GM12874 (cell line): ENCODE data around the gene NUP214.

Experiments used
- TF ChIP-seq, protein P1 (sequence below): IDR thresholded peaks from 2 replicates; pipeline ENCODE4 v1.5.1; 2011; ENCODE audit warnings: low read depth, mild to moderate bottlenecking, control low read depth, low read length, moderate library complexity; ENCODE audit not compliant: insufficient read depth

NUP214 gene

DNA sequence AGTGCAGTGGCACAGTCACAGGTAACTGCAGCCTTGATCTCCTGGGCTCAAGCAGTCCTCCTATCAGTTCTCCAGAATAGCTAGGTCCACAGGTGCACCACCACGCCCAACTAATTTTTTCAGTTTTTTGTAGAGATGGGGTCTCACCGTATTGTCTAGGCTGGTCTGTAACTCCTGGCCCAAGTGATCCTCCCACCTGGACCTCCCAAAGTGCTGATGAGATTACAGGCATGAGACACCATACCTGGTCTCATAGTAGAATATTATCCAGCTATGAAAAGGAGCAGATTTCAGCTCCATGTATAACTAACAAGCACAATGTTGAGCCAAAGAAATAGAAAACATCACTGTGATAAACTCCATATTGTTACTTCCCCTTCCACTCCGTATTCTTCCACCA is 81.1 kb downstream of the NUP214 start:
- TF ChIP-seq, protein P1, sequence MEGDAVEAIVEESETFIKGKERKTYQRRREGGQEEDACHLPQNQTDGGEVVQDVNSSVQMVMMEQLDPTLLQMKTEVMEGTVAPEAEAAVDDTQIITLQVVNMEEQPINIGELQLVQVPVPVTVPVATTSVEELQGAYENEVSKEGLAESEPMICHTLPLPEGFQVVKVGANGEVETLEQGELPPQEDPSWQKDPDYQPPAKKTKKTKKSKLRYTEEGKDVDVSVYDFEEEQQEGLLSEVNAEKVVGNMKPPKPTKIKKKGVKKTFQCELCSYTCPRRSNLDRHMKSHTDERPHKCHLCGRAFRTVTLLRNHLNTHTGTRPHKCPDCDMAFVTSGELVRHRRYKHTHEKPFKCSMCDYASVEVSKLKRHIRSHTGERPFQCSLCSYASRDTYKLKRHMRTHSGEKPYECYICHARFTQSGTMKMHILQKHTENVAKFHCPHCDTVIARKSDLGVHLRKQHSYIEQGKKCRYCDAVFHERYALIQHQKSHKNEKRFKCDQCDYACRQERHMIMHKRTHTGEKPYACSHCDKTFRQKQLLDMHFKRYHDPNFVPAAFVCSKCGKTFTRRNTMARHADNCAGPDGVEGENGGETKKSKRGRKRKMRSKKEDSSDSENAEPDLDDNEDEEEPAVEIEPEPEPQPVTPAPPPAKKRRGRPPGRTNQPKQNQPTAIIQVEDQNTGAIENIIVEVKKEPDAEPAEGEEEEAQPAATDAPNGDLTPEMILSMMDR: no peak

DNA sequence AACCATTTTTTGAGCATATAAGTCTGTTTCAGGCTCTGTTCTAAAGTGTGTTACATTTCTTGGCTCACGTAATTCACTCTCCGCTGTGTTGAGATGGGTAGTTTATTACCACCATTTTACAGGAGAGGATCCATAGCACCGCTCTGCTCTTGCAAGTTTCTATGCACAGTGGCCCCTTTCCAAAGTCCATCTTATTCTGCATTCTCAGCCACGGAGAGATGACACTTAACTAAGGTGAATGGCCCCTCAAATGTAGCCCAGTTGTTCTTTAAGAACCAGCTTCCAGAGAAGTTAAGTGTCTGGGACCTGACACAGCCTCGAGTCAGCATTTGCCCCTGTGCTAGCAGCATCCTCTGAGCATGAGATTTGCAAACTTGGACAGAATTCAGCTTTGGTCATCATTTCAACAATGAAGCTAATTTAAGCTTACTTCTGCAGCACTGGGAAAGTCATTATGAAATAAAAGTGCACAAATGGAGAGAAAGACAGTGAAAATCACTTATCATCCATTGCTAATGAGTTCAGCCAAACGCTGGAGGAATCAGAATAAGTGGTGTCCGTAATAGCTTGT is 89.0 kb downstream of the NUP214 start:
- TF ChIP-seq, protein P1: no peak

DNA sequence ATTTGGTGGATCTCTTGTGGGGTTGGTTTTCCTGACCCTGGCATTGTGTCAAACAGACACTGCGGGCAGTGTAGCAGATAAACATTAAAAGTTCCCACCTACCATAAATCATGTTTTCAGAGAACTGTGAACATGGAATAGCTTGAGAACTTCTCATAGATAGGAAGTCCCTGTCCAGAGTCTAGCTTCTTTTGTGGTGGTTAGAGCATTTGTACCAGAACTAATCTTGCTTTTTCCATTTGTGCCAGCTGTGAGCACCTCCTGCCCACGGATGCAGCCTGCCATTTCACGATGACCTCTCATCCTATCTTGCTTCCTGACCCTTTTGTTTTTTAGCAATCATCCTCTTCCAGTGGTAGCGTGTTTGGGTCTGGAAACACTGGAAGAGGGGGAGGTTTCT is 89.5 kb downstream of the NUP214 start:
- TF ChIP-seq, protein P1: no peak

DNA sequence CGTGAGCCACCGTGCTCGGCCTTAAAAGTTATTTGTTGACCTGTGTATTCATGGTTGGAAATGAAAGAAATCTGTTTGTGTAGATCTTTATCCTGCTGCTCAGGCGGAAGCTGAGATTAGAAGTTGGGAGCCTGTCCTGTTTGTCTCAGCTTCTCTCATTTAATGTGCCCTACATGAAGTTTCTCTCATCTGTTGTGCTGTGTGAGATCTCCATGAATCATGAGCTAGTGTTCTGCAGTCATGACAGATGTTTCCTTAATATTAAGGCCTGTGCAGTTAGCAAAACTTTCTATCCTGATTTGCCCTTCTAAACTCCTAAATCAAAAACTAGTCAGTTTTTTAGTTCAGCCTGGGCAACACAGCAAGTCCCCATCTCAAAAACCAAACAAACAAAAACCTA is 91.4 kb downstream of the NUP214 start:
- TF ChIP-seq, protein P1: no peak

DNA sequence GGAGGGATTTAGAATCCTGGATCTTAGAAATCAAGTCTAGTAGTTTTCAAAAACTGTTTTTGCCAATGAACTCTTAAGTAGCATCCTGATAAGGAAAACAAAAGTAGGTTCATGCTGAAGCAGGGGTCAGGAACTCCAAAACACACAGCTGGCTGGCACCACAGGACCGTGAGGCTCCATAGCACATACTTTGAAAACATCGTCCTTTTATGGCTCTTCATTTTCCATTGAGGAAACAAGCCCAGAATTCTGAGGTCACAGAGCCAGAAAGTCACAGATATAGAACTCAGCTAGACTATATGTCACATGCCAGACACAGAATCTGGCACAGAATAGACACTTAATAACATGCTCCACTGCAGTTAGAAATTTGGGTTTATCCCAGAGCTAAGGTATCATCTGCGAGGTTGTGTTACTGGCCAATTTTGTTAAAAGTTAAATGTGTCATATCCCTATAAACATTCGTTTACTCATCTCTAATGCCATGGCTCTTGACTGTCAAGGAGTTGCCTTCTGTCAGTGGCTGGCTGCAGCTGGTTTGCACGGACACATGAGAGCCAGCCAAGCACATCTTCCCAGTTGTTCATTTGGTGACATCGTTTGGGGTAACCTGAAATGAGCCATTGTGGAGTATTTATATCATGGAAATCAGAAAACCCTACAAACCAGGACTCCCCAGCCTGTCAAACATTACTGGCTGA is 92.1 kb downstream of the NUP214 start:
- TF ChIP-seq, protein P1: no peak

DNA sequence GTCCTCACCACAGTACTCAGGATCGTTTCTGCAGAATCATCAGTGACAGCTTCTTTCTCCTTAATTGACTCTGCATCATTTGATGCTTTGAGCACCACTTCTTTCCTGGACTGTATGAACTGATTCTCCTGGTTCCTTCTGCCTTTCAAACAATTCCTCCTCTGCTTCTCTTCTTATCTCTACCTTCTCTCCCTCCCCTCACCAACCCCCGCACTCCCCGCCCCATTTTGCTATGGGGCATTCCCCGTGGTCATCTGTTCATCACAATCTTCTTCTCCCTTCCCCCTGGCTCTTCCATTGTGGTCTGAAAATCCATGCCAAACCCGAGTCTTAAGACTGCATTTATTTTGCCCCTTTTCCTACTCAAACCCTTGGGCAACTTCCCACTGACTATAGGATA is 93.0 kb downstream of the NUP214 start:
- TF ChIP-seq, protein P1: no peak

DNA sequence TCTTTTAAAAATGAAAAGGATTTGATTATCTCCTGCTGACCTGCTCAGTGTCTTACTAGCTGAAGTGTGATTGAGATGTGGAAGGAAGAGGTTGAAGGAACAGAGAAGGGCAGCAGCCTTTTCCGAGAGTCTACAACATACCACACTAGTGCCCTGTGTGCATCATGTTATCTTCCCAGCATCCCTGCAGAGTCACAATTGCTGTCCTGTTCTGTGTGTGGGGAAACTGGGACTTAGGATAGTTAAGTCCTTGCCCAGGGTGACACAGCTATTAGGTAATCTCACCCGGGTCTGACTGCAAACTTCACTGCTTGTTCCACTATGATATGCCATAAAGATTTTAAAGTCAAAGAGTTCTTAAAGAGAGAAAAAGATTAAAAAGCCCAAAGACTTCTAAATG is 95.1 kb downstream of the NUP214 start:
- TF ChIP-seq, protein P1: no peak
